Lung (tissue), 12 donors: ENCODE measurements around the gene PARP1. TPM values are rescaled to one million over a fixed set of nuclear protein-coding genes. Genes with fewer than 3 reads are reported as not detected.

Experiments
- ATAC-seq: fragments of 200-7000 bp; cut with Tn5 transposase; one replicate; pipeline ENCODE4 v1.9.1; 2020; ENCODE audit warnings: moderate number of reproducible peaks; ENCODE audit not compliant: insufficient read depth, low FRiP score
- DNase-seq, 3 donors: peaks; one replicate each; pipeline ENCODE4 v3.0.0-alpha.2; 2013 to 2017
- H3K27ac ChIP-seq, 2 donors: one replicate each; pipeline ENCODE4 v1.5.1; 2013; ENCODE audit warnings: mild to moderate bottlenecking in 2 of 2, moderate library complexity in 2 of 2, control low read depth in 1 of 2, inconsistent platforms in 1 of 2, low read depth in 1 of 2, low read length in 1 of 2
- H3K27me3 ChIP-seq, 3 donors: one replicate each; pipeline ENCODE4 v1.5.1; 2013; ENCODE audit warnings: low read length in 2 of 3; ENCODE audit not compliant: control insufficient read depth in 3 of 3, insufficient read depth in 3 of 3
- H3K36me3 ChIP-seq, 4 donors: one replicate each; pipeline ENCODE4 v1.5.1; 2013; ENCODE audit warnings: low read length in 4 of 4, mild to moderate bottlenecking in 1 of 4, moderate library complexity in 1 of 4; ENCODE audit not compliant: control insufficient read depth in 4 of 4, insufficient read depth in 4 of 4
- H3K4me1 ChIP-seq, 5 donors: one replicate each; pipeline ENCODE4 v1.5.1; 2013; ENCODE audit warnings: low read length in 5 of 5, mild to moderate bottlenecking in 2 of 5, moderate library complexity in 1 of 5; ENCODE audit not compliant: control insufficient read depth in 5 of 5, insufficient read depth in 5 of 5
- H3K4me3 ChIP-seq: one replicate; pipeline ENCODE4 v1.5.1; 2013; ENCODE audit warnings: mild to moderate bottlenecking, control low read depth, moderate library complexity
- H3K9ac ChIP-seq, 2 donors: one replicate each; pipeline ENCODE4 v1.5.1; 2013; ENCODE audit warnings: low read length in 2 of 2, control low read depth in 1 of 2; ENCODE audit not compliant: insufficient read depth in 1 of 2
- H3K9me3 ChIP-seq, 4 donors: one replicate each; pipeline ENCODE4 v1.5.1; 2013; ENCODE audit warnings: low read length in 3 of 4, mild to moderate bottlenecking in 1 of 4, moderate library complexity in 1 of 4; ENCODE audit not compliant: control insufficient read depth in 4 of 4, insufficient read depth in 3 of 4
- WGBS, 2 donors: extraction: QIAGEN DNeasy Blood & Tissue Kit; methylation state at CpG; one replicate each; pipeline ENCODE4 v1.1.7; 2013; 5-methylcytosine and 5-hydroxymethylcytosine counted together
- polyA plus RNA-seq, 2 donors: library from polyadenylated mRNA; stranded (reverse); fragments of 200-250 nt; gene quantifications; one replicate each; pipeline ENCODE4 v1.2.1, GENCODE V29; 2013
- total RNA-seq, 2 donors: library from RNA; depleted of rRNA in 1 of 2; stranded (reverse); fragments of >200 nt in 1 of 2; gene quantifications; one replicate each; pipeline ENCODE4 v1.2.1, GENCODE V29; 2014 to 2021
- TF ChIP-seq, protein P1 (sequence below): IDR thresholded peaks from 2 replicates; pipeline ENCODE4 v1.5.1; 2012; ENCODE audit warnings: mild to moderate bottlenecking; ENCODE audit errors: control extremely low read depth, extremely low read depth
- donor health status: control.
- donor health status: control.
- donor health status: Bipolar disorder and iron deficiency.
- donor health status: healthy.
- donor health status: DM: yes; HTN: yes; CAD: no.

The PARP1 gene
- total and polyA plus RNA-seq, 4 donors = 17.2 to 76.4 (median 51.1) TPM

- TF ChIP-seq, protein P1, sequence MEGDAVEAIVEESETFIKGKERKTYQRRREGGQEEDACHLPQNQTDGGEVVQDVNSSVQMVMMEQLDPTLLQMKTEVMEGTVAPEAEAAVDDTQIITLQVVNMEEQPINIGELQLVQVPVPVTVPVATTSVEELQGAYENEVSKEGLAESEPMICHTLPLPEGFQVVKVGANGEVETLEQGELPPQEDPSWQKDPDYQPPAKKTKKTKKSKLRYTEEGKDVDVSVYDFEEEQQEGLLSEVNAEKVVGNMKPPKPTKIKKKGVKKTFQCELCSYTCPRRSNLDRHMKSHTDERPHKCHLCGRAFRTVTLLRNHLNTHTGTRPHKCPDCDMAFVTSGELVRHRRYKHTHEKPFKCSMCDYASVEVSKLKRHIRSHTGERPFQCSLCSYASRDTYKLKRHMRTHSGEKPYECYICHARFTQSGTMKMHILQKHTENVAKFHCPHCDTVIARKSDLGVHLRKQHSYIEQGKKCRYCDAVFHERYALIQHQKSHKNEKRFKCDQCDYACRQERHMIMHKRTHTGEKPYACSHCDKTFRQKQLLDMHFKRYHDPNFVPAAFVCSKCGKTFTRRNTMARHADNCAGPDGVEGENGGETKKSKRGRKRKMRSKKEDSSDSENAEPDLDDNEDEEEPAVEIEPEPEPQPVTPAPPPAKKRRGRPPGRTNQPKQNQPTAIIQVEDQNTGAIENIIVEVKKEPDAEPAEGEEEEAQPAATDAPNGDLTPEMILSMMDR = no peak
- no peak overlapping the region for H3K27ac ChIP-seq
- no peak overlapping the region for H3K4me3 ChIP-seq
- no peaks in the 10 kb centered on the region for H3K9me3 ChIP-seq
- 54 to 59% methylated on average over 9 of the region's 9 CpGs for WGBS, 2 donors
- peaks cover 0 to under 1% (median 0%) of the 10 kb centered on the region in 4 donors for H3K36me3 ChIP-seq
- no peak overlapping the region for H3K9ac ChIP-seq
- H3K27me3 ChIP-seq = no peaks in the 10 kb centered on the region
- DNase-seq = no peak
- ATAC-seq = no peak
- H3K4me1 ChIP-seq = peaks cover 0 to 11% (median 4%) of the 10 kb centered on the region in 5 donors
Measured at GRCh38 chr1:226350519-226350865, 57.4 kb downstream of the PARP1 start.

DNA sequence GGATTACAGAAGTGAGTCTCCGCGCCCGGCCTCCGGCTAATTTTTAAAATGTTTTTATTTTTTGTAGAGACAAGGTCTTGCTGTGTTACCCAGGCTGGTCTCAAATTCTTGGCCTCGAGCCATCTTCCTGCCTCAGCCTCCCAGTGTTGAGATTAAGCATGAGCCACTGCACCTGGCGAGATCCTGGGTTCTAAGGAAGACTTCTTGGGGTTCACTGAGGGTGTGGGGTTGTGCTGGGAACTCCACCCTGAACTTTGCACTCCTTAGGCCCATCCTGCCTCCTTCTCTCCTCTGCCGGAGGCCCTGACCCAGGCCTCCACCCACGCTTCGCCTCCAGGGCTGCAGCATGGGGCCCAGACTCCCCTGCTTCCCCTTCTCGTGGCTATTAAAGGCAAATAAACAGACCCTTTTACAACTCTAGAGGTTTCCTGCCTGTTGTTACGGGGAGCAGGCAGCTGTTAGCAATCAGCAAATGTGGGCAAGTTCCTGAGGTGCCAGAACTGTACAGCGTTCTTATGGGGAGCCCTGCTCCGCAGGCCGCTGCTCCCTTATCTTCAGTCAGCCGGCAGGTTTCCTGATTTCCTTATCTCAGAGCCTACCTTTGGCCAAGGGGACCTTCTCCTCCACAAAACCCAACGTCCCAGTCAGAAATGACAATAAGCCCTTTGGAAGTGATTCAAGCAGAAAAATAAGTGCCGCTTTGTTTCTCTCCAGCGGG, 57.9 kb downstream of the PARP1 start:
- H3K4me3 ChIP-seq = no peak overlapping the region
- H3K9me3 ChIP-seq = no peaks in the 10 kb centered on the region
- WGBS, 2 donors = 39 to 55% methylated on average over 18 of the region's 18 CpGs
- H3K4me1 ChIP-seq = peaks cover 0 to 11% (median 4%) of the 10 kb centered on the region in 5 donors
- no peaks in the 10 kb centered on the region for H3K27me3 ChIP-seq
- no peak for ATAC-seq
- no peaks in the 10 kb centered on the region for H3K36me3 ChIP-seq
- H3K27ac ChIP-seq = no peak overlapping the region
- TF ChIP-seq, protein P1 = no peak
- DNase-seq = peak in 2 of 3 donors; percentile 30 to 48
- no peak overlapping the region for H3K9ac ChIP-seq

DNA sequence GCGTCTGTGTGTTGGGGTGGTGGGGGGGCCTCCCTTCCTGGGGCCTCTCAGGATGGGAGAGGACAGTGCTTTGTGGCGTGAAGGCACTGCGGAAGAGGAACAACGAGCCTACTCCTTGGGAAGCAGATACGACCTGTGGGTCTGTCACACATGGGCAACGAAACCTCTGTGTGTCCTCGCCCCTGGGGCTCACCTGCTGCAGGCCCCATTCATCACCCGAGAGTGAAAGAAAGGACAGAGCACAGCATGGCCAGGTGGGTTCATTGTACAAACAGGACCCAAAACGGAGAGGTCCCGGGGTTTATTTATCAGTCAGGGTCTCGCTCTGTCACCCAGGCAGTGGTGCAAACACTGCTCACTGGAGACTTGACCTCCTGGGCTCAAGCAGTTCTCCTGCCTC, 58.8 kb downstream of the PARP1 start:
- H3K4me3 ChIP-seq = no peak overlapping the region

More for the DNA sequence above, 58.8 kb downstream of the PARP1 start:
- no peak for ATAC-seq
- H3K9me3 ChIP-seq = no peaks in the 10 kb centered on the region
- H3K27me3 ChIP-seq = no peaks in the 10 kb centered on the region
- no peak overlapping the region for H3K9ac ChIP-seq
- no peaks in the 10 kb centered on the region for H3K36me3 ChIP-seq
- no peak for DNase-seq
- H3K27ac ChIP-seq = no peak overlapping the region
- peaks cover 0 to 11% (median 4%) of the 10 kb centered on the region in 5 donors for H3K4me1 ChIP-seq
- 66 to 80% methylated on average over 11 of the region's 11 CpGs for WGBS, 2 donors
- TF ChIP-seq, protein P1 = no peak
